K562 (cell line): ENCODE results near the gene CIP2A. TPM values are rescaled to one million over a fixed set of nuclear protein-coding genes. Genes with fewer than 3 reads are reported as not detected.

Experiments
- ATAC-seq: fragments of 200-7000 bp; cut with Tn5 transposase; 3 replicates; pipeline ENCODE4 v1.9.1; 2020; ENCODE audit warnings: moderate library complexity
- BruUV-seq: library from RNA; stranded (reverse); fragments of 400-500 nt; replicated peaks from 2 replicates; lab custom pipeline; 2021; lab: Mats Ljungman, UMichigan
- CTCF ChIA-PET: fragments of 300-600 bp; formaldehyde crosslinking; extraction: SDS; loops from one replicate; lab custom pipeline; 2021; ENCODE audit warnings: low intra/inter-chr PET ratio; lab: Yijun Ruan, JAX
- POLR2A ChIA-PET: fragments of 300-600, 350-650 bp; sonication (Branson Sonifier 250); formaldehyde crosslinking; extraction: SDS; loops from one replicate; lab custom pipeline; 2021; ENCODE audit warnings: antibody characterized with exemption, inconsistent platforms; lab: Yijun Ruan, JAX
- DNase-seq, 4 experiments: peaks; one replicate each; pipeline versions ENCODE4 v3.0.0 to v3.0.0-alpha.2; 2011 to 2018; ENCODE audit warnings: low spot score in 3 of 4, mixed read lengths in 3 of 4; ENCODE audit errors: extremely low read depth in 1 of 4
- FAIRE-seq: peaks from 2 replicates; lab custom pipeline; 2011; peaks lifted over from hg19 to GRCh38; lab: Jason Lieb, UNC
- H2AFZ ChIP-seq: 2 replicates; pipeline ENCODE4 v1.6.0; 2011; ENCODE audit warnings: low read depth, low read length, control low read depth, inconsistent platforms
- H3K27ac ChIP-seq: fragments of 200-600 bp; 3 replicates; pipeline ENCODE4 v1.8.0; 2011; ENCODE audit warnings: low read depth, mild to moderate bottlenecking, control low read depth, inconsistent platforms, low read length, moderate library complexity, mixed read lengths; ENCODE audit errors: extremely low read depth
- H3K27me3 ChIP-seq, 2 experiments: fragments of 300-600 bp in 1 of 2; 2 replicates in 1 of 2; 3 replicates in 1 of 2; pipeline versions ENCODE4 v1.6.0 to v1.8.0; 2011; ENCODE audit warnings: inconsistent platforms in 2 of 2, low read length in 2 of 2, mild to moderate bottlenecking in 1 of 2, mixed read lengths in 1 of 2, moderate library complexity in 1 of 2; ENCODE audit not compliant: control insufficient read depth in 2 of 2, insufficient read depth in 2 of 2
- H3K36me3 ChIP-seq: fragments of 300-600 bp; 3 replicates; pipeline ENCODE4 v1.8.0; 2011; ENCODE audit warnings: mild to moderate bottlenecking, low read length, inconsistent platforms; ENCODE audit not compliant: control insufficient read depth, insufficient read depth
- H3K4me1 ChIP-seq, 2 experiments: fragments of 200-600 bp in 1 of 2; replicated peaks in 1 of 2; 2 replicates in 1 of 2; 3 replicates in 1 of 2; pipeline versions ENCODE4 v1.5.1 to v1.8.0; 2011; ENCODE audit warnings: inconsistent platforms in 2 of 2, low read length in 2 of 2, mild to moderate bottlenecking in 1 of 2, mixed read lengths in 1 of 2, moderate library complexity in 1 of 2; ENCODE audit not compliant: control insufficient read depth in 2 of 2, insufficient read depth in 2 of 2
- H3K4me2 ChIP-seq: 2 replicates; pipeline ENCODE4 v1.6.1; 2011; ENCODE audit warnings: low read length, control low read depth, inconsistent platforms, mixed read lengths; ENCODE audit not compliant: insufficient read depth
- H3K4me3 ChIP-seq: fragments of 200-600 bp; sonication (generic), shearing (Covaris generic); 2 replicates; pipeline ENCODE4 v1.5.1; 2016; ENCODE audit warnings: control low read depth, inconsistent platforms
- H3K79me2 ChIP-seq: fragments of 200-600 bp; 3 replicates; pipeline ENCODE4 v1.8.0; 2011; ENCODE audit warnings: low read length, inconsistent platforms; ENCODE audit not compliant: control insufficient read depth, insufficient read depth
- H3K9ac ChIP-seq, 2 experiments: 2 replicates each; pipeline versions ENCODE4 v1.6.0 to v1.6.1; 2011; ENCODE audit warnings: low read depth in 2 of 2, low read length in 2 of 2, control low read depth in 1 of 2, inconsistent platforms in 1 of 2, mild to moderate bottlenecking in 1 of 2, mixed read lengths in 1 of 2; ENCODE audit not compliant: insufficient read depth in 1 of 2
- H3K9me1 ChIP-seq: one replicate; pipeline ENCODE4 v1.6.0; 2011; ENCODE audit warnings: inconsistent platforms, mild to moderate bottlenecking, low read length, moderate library complexity; ENCODE audit not compliant: control insufficient read depth, insufficient read depth
- H3K9me3 ChIP-seq: replicated peaks from 2 replicates; pipeline ENCODE4 v1.5.1; 2011; ENCODE audit warnings: low read depth, low read length, inconsistent platforms; ENCODE audit not compliant: control insufficient read depth, insufficient read depth
- H4K20me1 ChIP-seq: replicated peaks from 2 replicates; pipeline ENCODE4 v1.6.1; 2011; ENCODE audit warnings: low read length, inconsistent platforms, mixed read lengths; ENCODE audit not compliant: control insufficient read depth, insufficient read depth
- FOS ChIP-seq: IDR thresholded peaks from 3 replicates; pipeline ENCODE4 v1.6.1; 2011; ENCODE audit not compliant: insufficient read length; ENCODE audit errors: extremely low read depth
- GABPB2 ChIP-seq: fragments of 250-450 bp; sonication (Bioruptor Pico); conservative IDR thresholded peaks from 2 replicates; pipeline ENCODE4 v1.5.1; 2021; ENCODE audit warnings: mild to moderate bottlenecking
- HCFC1 ChIP-seq: IDR thresholded peaks from 2 replicates; pipeline ENCODE4 v1.6.1; 2012; ENCODE audit warnings: low read depth, low read length, improper control_type of control experiment
- NR4A1 ChIP-seq, 2 experiments: fragments of 250-450 bp in 1 of 2; fragments of 450-650 bp in 1 of 2; sonication (Bioruptor Pico) in 1 of 2; IDR thresholded peaks; 2 replicates each; pipeline versions ENCODE4 v1.4.0 to v1.6.1; 2016 to 2020; ENCODE audit warnings: mild to moderate bottlenecking in 2 of 2, missing compliant biosample characterization in 1 of 2, missing genetic modification characterization in 1 of 2, moderate library complexity in 1 of 2
- SMARCA5 ChIP-seq: fragments of 450-650 bp; IDR thresholded peaks from 2 replicates; pipeline ENCODE4 v1.6.1; 2016
- SRF ChIP-seq, 2 experiments: fragments of 250-450, 450-650 bp in 1 of 2; sonication (Bioruptor Pico) in 1 of 2; sonication (generic) in 1 of 2; formaldehyde crosslinking; IDR thresholded peaks; 2 replicates each; pipeline versions ENCODE4 v1.5.0 to v1.5.1; 2020 to 2022; ENCODE audit warnings: mild to moderate bottlenecking in 1 of 2, missing genetic modification reagents in 1 of 2
- TRIM24 ChIP-seq, 2 experiments: fragments of 450-650 bp; IDR thresholded peaks; 2 replicates each; pipeline ENCODE4 v1.6.1; 2016
- U2AF1 ChIP-seq: fragments of 200-400 bp; formaldehyde crosslinking; optimal IDR thresholded peaks from 2 replicates; pipeline ENCODE3; 2017; ENCODE audit warnings: mild to moderate bottlenecking, low read depth, low read length, moderate library complexity
- ZBTB8A ChIP-seq: fragments of 450-650 bp; IDR thresholded peaks from 2 replicates; pipeline ENCODE4 v1.6.1; 2018; ENCODE audit warnings: mild to moderate bottlenecking, moderate library complexity; ENCODE audit not compliant: partially characterized antibody
- ZKSCAN3 ChIP-seq: fragments of 250-450 bp; sonication (Bioruptor Pico); IDR thresholded peaks from 2 replicates; pipeline ENCODE4 v1.4.0; 2020
- ZNF668 ChIP-seq: fragments of 250-450 bp; sonication (Bioruptor Pico); IDR thresholded peaks from 2 replicates; pipeline ENCODE4 v1.8.0; 2022; ENCODE audit warnings: mild to moderate bottlenecking, inconsistent platforms
- WGBS: fragments of 100-300 bp; shearing (Covaris generic); methylation state at CpG from one replicate; pipeline ENCODE4 v1.1.6; 2016; ENCODE audit warnings: low coverage, mixed read lengths; ENCODE audit not compliant: insufficient coverage; ENCODE audit errors: missing lambda C conversion rate; 5-methylcytosine and 5-hydroxymethylcytosine counted together
- in situ Hi-C: fragments of 300-500 bp; cut with MboI; formaldehyde crosslinking; loops from 4 replicates; pipeline ENCODE4 v1.15.0; 2018; ENCODE audit warnings: inconsistent platforms, mixed read lengths
- intact Hi-C: fragments of 100-400 bp; cut with micrococcal nuclease; formaldehyde crosslinking; loops from 2 replicates; pipeline ENCODE4 v1.14.2; 2022
- polyA plus RNA-seq, 8 experiments: library from polyadenylated mRNA; depleted of rRNA in 4 of 8; stranded (reverse) in 5 of 8; unstranded in 3 of 8; fragments of >200 nt; fragmentation: Nextera tagmentation in 2 of 8; fragmentation: Illumina TruSeq in 1 of 8; extraction: Ambion mirVana in 2 of 8; extraction: Trizol in 1 of 8; gene quantifications; 2 replicates each; pipeline versions ENCODE4 v1.2.1 to v1.2.3, GENCODE V29; 2011 to 2014; ENCODE audit warnings: inconsistent platforms in 1 of 8, missing spikeins in 1 of 8
- total RNA-seq, 7 experiments: library from RNA; depleted of rRNA in 6 of 7; stranded (reverse); fragments of >200 nt in 6 of 7; fragmentation: Illumina TruSeq in 2 of 7; extraction: Trizol in 2 of 7; gene quantifications; 2 replicates each; pipeline versions ENCODE4 v1.2.1 to v1.2.3, GENCODE V29; 2011 to 2021; ENCODE audit warnings: low replicate concordance in 1 of 7
- TF ChIP-seq, protein P1 (sequence below): conservative IDR thresholded peaks from 2 replicates; pipeline ENCODE4 v1.6.1; 2011; ENCODE audit warnings: low read depth, mild to moderate bottlenecking, low read length; ENCODE audit not compliant: control insufficient read depth

The CIP2A gene
- total and polyA plus RNA-seq, 9 of the 15 experiments (the other 6 are each of a cell fraction or from before 2014, with no cell fraction given): 10.5 to 41.7 (median 31.5) TPM

DNA sequence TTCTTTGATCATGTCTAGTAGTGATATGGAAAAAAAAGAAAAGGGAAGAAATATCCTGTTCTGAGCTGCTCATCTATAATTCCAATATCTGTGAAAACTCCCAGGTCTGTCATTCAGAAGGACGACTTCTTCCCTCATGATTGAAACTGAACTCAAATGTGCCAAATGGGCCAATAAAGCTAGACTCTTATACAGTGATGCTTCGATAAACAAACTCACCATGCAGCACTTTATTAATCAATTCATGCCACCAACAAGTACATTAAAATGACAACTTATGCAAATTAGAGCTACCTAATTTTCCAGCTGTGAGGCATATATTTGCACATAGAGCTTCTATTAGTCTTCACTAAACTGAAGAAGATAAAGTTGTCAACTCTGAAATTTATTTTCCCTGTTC, 63.3 kb downstream of the CIP2A start:
- no peak for ATAC-seq
- no peaks in the 10 kb centered on the region for H4K20me1 ChIP-seq
- in situ Hi-C loops (no loop called here), intact Hi-C loops (no loop called here)
- no peaks in the 10 kb centered on the region for H3K9me3 ChIP-seq
- no peaks in the 10 kb centered on the region for H3K9me1 ChIP-seq
- H3K79me2 ChIP-seq: no peaks in the 10 kb centered on the region
- CTCF ChIA-PET: no interaction called here
- TF ChIP-seq FOS (no peak), ZKSCAN3 (CRISPR knock-in tag) (no peak), U2AF1 (no peak), GABPB2 (CRISPR knock-in tag) (no peak), SMARCA5 (no peak), TRIM24 (IDR thresholded peaks at IDR 0.05) (no peak), ZNF668 (no peak), HCFC1 (no peak), SRF (CRISPR knock-in tag; IDR thresholded peaks at IDR 0.05) (no peak), NR4A1 (CRISPR knock-in tag; IDR thresholded peaks at IDR 0.05) (no peak), NR4A1 (tag; IDR thresholded peaks at IDR 0.05) (no peak), ZBTB8A (no peak)
- TF ChIP-seq, protein P1, sequence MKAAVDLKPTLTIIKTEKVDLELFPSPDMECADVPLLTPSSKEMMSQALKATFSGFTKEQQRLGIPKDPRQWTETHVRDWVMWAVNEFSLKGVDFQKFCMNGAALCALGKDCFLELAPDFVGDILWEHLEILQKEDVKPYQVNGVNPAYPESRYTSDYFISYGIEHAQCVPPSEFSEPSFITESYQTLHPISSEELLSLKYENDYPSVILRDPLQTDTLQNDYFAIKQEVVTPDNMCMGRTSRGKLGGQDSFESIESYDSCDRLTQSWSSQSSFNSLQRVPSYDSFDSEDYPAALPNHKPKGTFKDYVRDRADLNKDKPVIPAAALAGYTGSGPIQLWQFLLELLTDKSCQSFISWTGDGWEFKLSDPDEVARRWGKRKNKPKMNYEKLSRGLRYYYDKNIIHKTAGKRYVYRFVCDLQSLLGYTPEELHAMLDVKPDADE: no peak
- H3K27ac ChIP-seq: no peak overlapping the region
- FAIRE-seq: no peak
- H3K4me2 ChIP-seq: no peak overlapping the region
- POLR2A ChIA-PET: interaction anchor here (1.5 kb wide), 1 partner anchor 11 kb away, joined by 4 read pairs; no protein-coding TSS in a partner anchor
- BruUV-seq: no TSS peak
- H3K4me1 ChIP-seq: no peaks in the 10 kb centered on the region
- no peaks in the 10 kb centered on the region for H3K27me3 ChIP-seq
- 0% methylated on average over 2 of the region's 2 CpGs for WGBS
- H2AFZ ChIP-seq: no peak overlapping the region
- H3K4me3 ChIP-seq: no peak overlapping the region
- no peaks in the 10 kb centered on the region for H3K36me3 ChIP-seq
- H3K9ac ChIP-seq: no peak overlapping the region
- no peak for DNase-seq
